Pancreas (tissue), 10 donors: ENCODE data around the gene AP2M1. TPM values are rescaled to one million over a fixed set of nuclear protein-coding genes. Genes with fewer than 3 reads are reported as not detected.

ENCODE experiments used
- ATAC-seq, 4 donors: fragments of 200-7000 bp; cut with Tn5 transposase; one replicate each; pipeline versions ENCODE4 v1.8.0 to v1.9.1; 2020; ENCODE audit warnings: mild to moderate bottlenecking in 4 of 4, moderate library complexity in 4 of 4
- DNase-seq, 6 donors: peaks; one replicate each; pipeline ENCODE4 v3.0.0-alpha.2; 2020
- FAIRE-seq: peaks from 2 replicates; lab custom pipeline; 2012; peaks lifted over from hg19 to GRCh38; lab: Jason Lieb, UNC
- H3K27ac ChIP-seq, 4 donors: fragments of 200-600 bp; sonication (generic); 1 replicate in 3 of 4; 2 replicates in 1 of 4; pipeline versions ENCODE4 v1.5.0 to v1.8.0; 2020
- H3K27me3 ChIP-seq, 4 donors: fragments of 200-600 bp; one replicate each; pipeline ENCODE4 v1.8.0; 2021
- H3K36me3 ChIP-seq, 3 donors: fragments of 200-600 bp; sonication (generic) in 1 of 3; one replicate each; pipeline versions ENCODE4 v1.5.0 to v1.8.0; 2020 to 2021
- H3K4me1 ChIP-seq, 3 donors: fragments of 200-600 bp; one replicate each; pipeline ENCODE4 v1.8.0; 2021
- H3K4me3 ChIP-seq, 4 donors: fragments of 200-600 bp; sonication (generic) in 2 of 4; one replicate each; pipeline versions ENCODE4 v1.5.0 to v1.8.0; 2020 to 2021
- H3K9me3 ChIP-seq, 4 donors: fragments of 200-600 bp; one replicate each; pipeline ENCODE4 v1.8.0; 2021
- WGBS, 2 donors: extraction: QIAGEN DNeasy Blood & Tissue Kit; methylation state at CpG; one replicate each; pipeline ENCODE4 v1.1.7; 2013; 5-methylcytosine and 5-hydroxymethylcytosine counted together
- intact Hi-C, 3 donors: fragments of 100-400 bp; cut with DNase I; formaldehyde crosslinking; loops; one replicate each; pipeline versions ENCODE4 v1.11.1 to v1.14.2; 2022
- polyA plus RNA-seq, 2 donors: library from polyadenylated mRNA; stranded (reverse); fragments of 200-250 nt; gene quantifications; one replicate each; pipeline ENCODE4 v1.2.3, GENCODE V29; 2013
- total RNA-seq, 6 donors: library from RNA; stranded (reverse); fragmentation: NEBNext Ultra II Directional in 4 of 6; extraction: Animal tissue kit (Norgen Biotek cat#: 25700) in 4 of 6; gene quantifications; one replicate each; pipeline versions ENCODE4 v1.2.1 to v1.2.4, GENCODE V29; 2021 to 2023
- TF ChIP-seq, protein P1 (sequence below), 4 donors: fragments of 200-600 bp; sonication (generic) in 3 of 4; IDR thresholded peaks; one replicate each; pipeline versions ENCODE4 v1.5.0 to v1.8.0; 2021; ENCODE audit warnings: antibody characterized with exemption in 4 of 4
- donor health status: healthy with polysubstance abuse.
- donor health status: DM: no; HTN: no; CAD: no; lungs with moderate emphysema.
- donor health status: DM: no; HTN: no; CAD: no.
- donor health status: control.
- donor health status: control.
- donor health status: Bipolar disorder and iron deficiency.
- donor health status: DM: yes; HTN: yes; CAD: no.
- donor health status: DM: no; HTN: no; CAD: no.
- donor health status: DM: no; HTN: no; CAD: no.
- donor health status: DM: yes; HTN: yes; CAD: no.

The AP2M1 gene
- total and polyA plus RNA-seq, 8 donors, result 67.8 to 136 (median 81.8) TPM

DNA sequence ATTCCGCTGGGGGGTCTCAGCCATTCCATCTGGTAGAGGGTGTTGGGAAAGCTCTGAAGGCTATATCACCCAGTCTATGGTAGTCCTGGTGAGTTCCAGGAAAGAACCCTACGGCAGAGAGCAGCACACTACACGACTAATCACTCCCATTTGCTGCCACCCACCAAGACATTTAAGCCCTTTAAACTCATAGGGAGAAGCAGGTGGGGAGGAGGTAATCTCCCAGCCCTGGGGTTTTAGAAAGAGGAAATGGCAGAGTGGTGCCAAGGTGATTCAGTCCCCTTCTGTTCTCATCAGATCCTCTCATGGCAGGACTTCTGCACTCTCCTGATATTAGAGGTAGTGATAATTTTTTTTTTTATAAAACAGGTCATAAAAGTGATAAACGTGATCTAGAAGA, 44.2 kb downstream of the AP2M1 start:
- no peaks in the 10 kb centered on the region for H3K27me3 ChIP-seq
- no peaks in the 10 kb centered on the region for H3K36me3 ChIP-seq
- FAIRE-seq (no peak), DNase-seq (no peak), ATAC-seq (no peak)
- WGBS, 2 donors, result 59 to 60% methylated on average over 4 of the region's 4 CpGs
- intact Hi-C loops, result no loop called here
- no peak overlapping the region for H3K4me3 ChIP-seq
- TF ChIP-seq, protein P1, sequence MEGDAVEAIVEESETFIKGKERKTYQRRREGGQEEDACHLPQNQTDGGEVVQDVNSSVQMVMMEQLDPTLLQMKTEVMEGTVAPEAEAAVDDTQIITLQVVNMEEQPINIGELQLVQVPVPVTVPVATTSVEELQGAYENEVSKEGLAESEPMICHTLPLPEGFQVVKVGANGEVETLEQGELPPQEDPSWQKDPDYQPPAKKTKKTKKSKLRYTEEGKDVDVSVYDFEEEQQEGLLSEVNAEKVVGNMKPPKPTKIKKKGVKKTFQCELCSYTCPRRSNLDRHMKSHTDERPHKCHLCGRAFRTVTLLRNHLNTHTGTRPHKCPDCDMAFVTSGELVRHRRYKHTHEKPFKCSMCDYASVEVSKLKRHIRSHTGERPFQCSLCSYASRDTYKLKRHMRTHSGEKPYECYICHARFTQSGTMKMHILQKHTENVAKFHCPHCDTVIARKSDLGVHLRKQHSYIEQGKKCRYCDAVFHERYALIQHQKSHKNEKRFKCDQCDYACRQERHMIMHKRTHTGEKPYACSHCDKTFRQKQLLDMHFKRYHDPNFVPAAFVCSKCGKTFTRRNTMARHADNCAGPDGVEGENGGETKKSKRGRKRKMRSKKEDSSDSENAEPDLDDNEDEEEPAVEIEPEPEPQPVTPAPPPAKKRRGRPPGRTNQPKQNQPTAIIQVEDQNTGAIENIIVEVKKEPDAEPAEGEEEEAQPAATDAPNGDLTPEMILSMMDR (IDR thresholded peaks at IDR 0.05), result no peak
- no peak overlapping the region for H3K27ac ChIP-seq
- H3K9me3 ChIP-seq, result no peaks in the 10 kb centered on the region
- no peaks in the 10 kb centered on the region for H3K4me1 ChIP-seq

DNA sequence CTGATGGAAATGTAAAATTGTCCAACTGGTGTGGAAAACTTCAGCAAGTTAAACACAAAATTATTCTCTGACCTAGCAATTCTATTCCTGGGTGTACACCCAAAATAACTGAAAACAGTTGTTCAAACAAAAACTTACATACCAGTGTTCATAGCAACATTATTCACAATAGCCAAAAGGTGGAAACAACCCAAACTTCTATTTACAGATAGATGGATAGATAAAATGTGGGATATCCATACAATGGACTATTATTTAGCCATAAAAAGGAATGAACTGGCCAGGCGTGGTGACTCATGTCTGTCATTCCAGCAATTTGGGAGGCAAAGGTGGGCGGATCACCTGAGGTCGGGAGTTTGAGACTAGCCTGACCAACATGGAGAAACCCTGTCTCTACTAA, 47.9 kb downstream of the AP2M1 start:
- Histone ChIP-seq H3K27ac (no peak overlapping the region), H3K4me3 (no peak overlapping the region), H3K4me1 (no peaks in the 10 kb centered on the region), H3K9me3 (no peaks in the 10 kb centered on the region), H3K27me3 (no peaks in the 10 kb centered on the region), H3K36me3 (no peaks in the 10 kb centered on the region)
- ATAC-seq (no peak), DNase-seq (no peak), FAIRE-seq (no peak)
- TF ChIP-seq, protein P1 (IDR thresholded peaks at IDR 0.05), result no peak
- 58 to 68% methylated on average over 3 of the region's 3 CpGs for WGBS, 2 donors
- intact Hi-C loops, result no loop called here

- FAIRE-seq (no peak), ATAC-seq (no peak), DNase-seq (no peak)
- Histone ChIP-seq H3K9me3 (no peaks in the 10 kb centered on the region), H3K27me3 (no peaks in the 10 kb centered on the region), H3K36me3 (no peaks in the 10 kb centered on the region), H3K4me3 (no peak overlapping the region), H3K4me1 (no peaks in the 10 kb centered on the region), H3K27ac (no peak overlapping the region)
- intact Hi-C loops, result no loop called here
- WGBS, 2 donors, result 74 to 85% methylated on average over 3 of the region's 3 CpGs
- TF ChIP-seq, protein P1 (IDR thresholded peaks at IDR 0.05), result no peak
Observed at GRCh38 chr3:184223946-184224345, 49.3 kb downstream of the AP2M1 start.

GRCh38 chr3:184227481-184227935, 52.9 kb downstream of the AP2M1 start:
- Histone ChIP-seq H3K4me3 (no peak overlapping the region), H3K36me3 (no peaks in the 10 kb centered on the region), H3K4me1 (peaks cover 0 to 8% (median 6%) of the 10 kb centered on the region in 3 donors), H3K27me3 (no peaks in the 10 kb centered on the region), H3K27ac (no peak overlapping the region), H3K9me3 (no peaks in the 10 kb centered on the region)
- WGBS, 2 donors, result 40 to 48% methylated on average over 2 of the region's 2 CpGs
- TF ChIP-seq, protein P1 (IDR thresholded peaks at IDR 0.05), result peak; percentile 71 to 80 (median 76)
- ATAC-seq (peak in 2 of 4 donors; percentile 32 to 47), FAIRE-seq (no peak), DNase-seq (peak in 1 of 6 donors; percentile 39)
- intact Hi-C loops, result no loop called here

DNA sequence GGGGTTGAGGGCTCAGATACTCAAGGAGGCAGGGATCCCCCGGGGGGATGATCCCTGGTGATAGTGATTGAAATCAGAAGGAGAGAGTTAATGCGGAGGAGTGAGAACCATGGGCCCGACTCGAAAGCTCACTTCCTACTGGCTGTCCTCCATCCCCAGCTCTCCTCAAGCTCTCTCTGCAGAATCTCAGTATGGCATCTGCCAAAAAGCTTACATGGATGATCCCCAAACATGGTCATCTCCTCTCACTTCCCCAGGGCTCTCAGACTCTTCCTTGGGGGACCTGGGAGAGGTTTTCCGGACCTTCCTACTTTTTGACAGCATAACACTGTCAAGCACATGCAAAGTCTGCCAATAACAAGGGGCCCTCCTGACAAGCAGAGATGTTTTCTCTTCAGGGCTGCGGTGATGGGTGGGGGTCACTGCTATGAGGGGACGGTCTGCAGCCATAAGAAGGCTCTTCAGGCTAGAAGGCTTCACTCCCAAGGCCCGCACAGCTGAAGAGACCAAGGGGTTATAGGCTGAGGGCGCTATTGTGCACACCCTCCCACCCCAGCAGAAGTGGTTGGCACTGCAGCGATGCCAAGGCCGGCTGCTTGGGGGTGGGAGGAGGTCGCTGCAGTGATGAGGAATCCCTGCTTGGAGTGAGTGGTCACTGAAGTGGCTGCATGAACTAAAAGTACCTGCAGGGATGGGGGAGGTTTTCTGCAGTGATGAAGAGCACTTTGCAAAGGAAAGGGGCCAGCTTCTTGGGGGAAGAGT, 53.9 kb downstream of the AP2M1 start:
- ATAC-seq (no peak), DNase-seq (no peak), FAIRE-seq (no peak)
- Histone ChIP-seq H3K36me3 (no peaks in the 10 kb centered on the region), H3K27ac (no peak overlapping the region), H3K27me3 (no peaks in the 10 kb centered on the region), H3K4me3 (no peak overlapping the region), H3K9me3 (no peaks in the 10 kb centered on the region), H3K4me1 (peaks cover 0 to 8% (median 6%) of the 10 kb centered on the region in 3 donors)
- TF ChIP-seq, protein P1 (IDR thresholded peaks at IDR 0.05), result no peak
- intact Hi-C loops, result no loop called here
- 53 to 54% methylated on average over 12 of the region's 12 CpGs for WGBS, 2 donors
